HepG2 (cell line): ENCODE data around the gene NFKBIZ. TPM values are rescaled to one million over a fixed set of nuclear protein-coding genes. Genes with fewer than 3 reads are reported as not detected.

Experiments
- ATAC-seq: fragments of 200-7000 bp; cut with Tn5 transposase; 3 replicates; pipeline ENCODE4 v1.9.1; 2020; ENCODE audit warnings: mild to moderate bottlenecking, moderate library complexity
- BruUV-seq: library from RNA; stranded (reverse); fragments of 400-500 nt; replicated peaks from 2 replicates; lab custom pipeline; 2021; lab: Mats Ljungman, UMichigan
- CTCF ChIA-PET: fragments of 300-600 bp; formaldehyde crosslinking; extraction: SDS; loops from one replicate; lab custom pipeline; 2021; ENCODE audit warnings: low total read pairs, inconsistent platforms, low intra/inter-chr PET ratio; lab: Yijun Ruan, JAX
- POLR2A ChIA-PET: fragments of 350-600 bp; sonication (Branson Sonifier 250); formaldehyde crosslinking; loops from one replicate; lab custom pipeline; 2020; ENCODE audit warnings: antibody characterized with exemption, inconsistent platforms; lab: Yijun Ruan, JAX
- DNase-seq: peaks from one replicate; pipeline ENCODE4 v3.0.0-alpha.2; 2015; ENCODE audit warnings: low spot score
- FAIRE-seq: peaks from 3 replicates; lab custom pipeline; 2011; peaks lifted over from hg19 to GRCh38; lab: Jason Lieb, UNC
- H2AFZ ChIP-seq: one replicate; pipeline ENCODE4 v1.6.1; 2011; ENCODE audit warnings: low read length, inconsistent platforms
- H3K27ac ChIP-seq: fragments of 300-600 bp; 3 replicates; pipeline ENCODE4 v1.8.0; 2011; ENCODE audit warnings: mixed run types, mild to moderate bottlenecking, mixed read lengths, low read length, inconsistent platforms; ENCODE audit not compliant: insufficient read depth; ENCODE audit errors: extremely low read length
- H3K27me3 ChIP-seq, 2 experiments: fragments of 200-600 bp in 1 of 2; 2 replicates in 1 of 2; 3 replicates in 1 of 2; pipeline versions ENCODE4 v1.6.0 to v1.8.0; 2011; ENCODE audit warnings: low read length in 2 of 2, mild to moderate bottlenecking in 2 of 2, moderate library complexity in 2 of 2, inconsistent platforms in 1 of 2; ENCODE audit not compliant: insufficient read depth in 2 of 2, control insufficient read depth in 1 of 2
- H3K36me3 ChIP-seq, 2 experiments: fragments of 200-600 bp in 1 of 2; replicated peaks in 1 of 2; 2 replicates in 1 of 2; 3 replicates in 1 of 2; pipeline versions ENCODE4 v1.5.1 to v1.8.0; 2011; ENCODE audit warnings: low read length in 2 of 2, inconsistent platforms in 1 of 2; ENCODE audit not compliant: insufficient read depth in 2 of 2, control insufficient read depth in 1 of 2
- H3K4me1 ChIP-seq: 2 replicates; pipeline ENCODE4 v1.5.1; 2012; ENCODE audit warnings: low read length, inconsistent platforms; ENCODE audit not compliant: insufficient read depth
- H3K4me2 ChIP-seq: 2 replicates; pipeline ENCODE4 v1.6.0; 2011; ENCODE audit warnings: low read depth, low read length, inconsistent platforms
- H3K4me3 ChIP-seq, 3 experiments: fragments of 200-600 bp in 1 of 3; sonication (generic), shearing (Covaris generic) in 1 of 3; replicated peaks in 1 of 3; 2 replicates each; pipeline ENCODE4 v1.5.1; 2011 to 2016; ENCODE audit warnings: low read length in 3 of 3, inconsistent platforms in 2 of 3, low read depth in 2 of 3, mild to moderate bottlenecking in 2 of 3, control low read depth in 1 of 3, mixed read lengths in 1 of 3; ENCODE audit not compliant: insufficient read depth in 1 of 3
- H3K79me2 ChIP-seq: one replicate; pipeline ENCODE4 v1.6.1; 2011; ENCODE audit warnings: low read length, inconsistent platforms; ENCODE audit not compliant: insufficient read depth
- H3K9ac ChIP-seq: 2 replicates; pipeline ENCODE4 v1.6.0; 2011; ENCODE audit warnings: mild to moderate bottlenecking, low read depth, low read length, inconsistent platforms; ENCODE audit not compliant: insufficient read depth
- H3K9me3 ChIP-seq: 2 replicates; pipeline ENCODE4 v1.5.1; 2012; ENCODE audit warnings: mild to moderate bottlenecking, low read length
- H4K20me1 ChIP-seq: 2 replicates; pipeline ENCODE4 v1.6.0; 2011; ENCODE audit warnings: inconsistent platforms, mild to moderate bottlenecking, low read length, moderate library complexity; ENCODE audit not compliant: insufficient read depth
- EP300 ChIP-seq, 3 experiments: sonication (generic) in 1 of 3; formaldehyde crosslinking in 1 of 3; IDR thresholded peaks; 2 replicates each; pipeline versions ENCODE4 v1.5.1 to v1.6.1; 2011 to 2020; ENCODE audit warnings: low read depth in 2 of 3, low read length in 2 of 3, borderline replicate concordance in 1 of 3, improper control_type of control experiment in 1 of 3, mild to moderate bottlenecking in 1 of 3, missing genetic modification reagents in 1 of 3, moderate library complexity in 1 of 3
- IRF2 ChIP-seq: IDR thresholded peaks from 2 replicates; pipeline ENCODE4 v1.6.1; 2018; ENCODE audit warnings: missing genetic modification reagents, missing compliant biosample characterization
- PHB2 ChIP-seq: fragments of 450-650 bp; IDR thresholded peaks from 2 replicates; pipeline ENCODE4 v1.6.1; 2018; ENCODE audit not compliant: partially characterized antibody
- SNAPC5 ChIP-seq: sonication (generic); formaldehyde crosslinking; IDR thresholded peaks from 2 replicates; pipeline ENCODE4 v1.8.1; 2023; ENCODE audit warnings: mild to moderate bottlenecking, missing genetic modification reagents, borderline replicate concordance
- THRA ChIP-seq: sonication (generic); formaldehyde crosslinking; IDR thresholded peaks from 2 replicates; pipeline ENCODE4 v1.4.0; 2020; ENCODE audit warnings: missing genetic modification reagents, borderline replicate concordance
- ZBTB34 ChIP-seq: sonication (generic); formaldehyde crosslinking; IDR thresholded peaks from 2 replicates; pipeline ENCODE4 v1.8.0; 2022; ENCODE audit warnings: mild to moderate bottlenecking, missing genetic modification reagents
- ZBTB4 ChIP-seq: sonication (generic); formaldehyde crosslinking; IDR thresholded peaks from 2 replicates; pipeline ENCODE4 v1.4.0; 2020; ENCODE audit warnings: missing genetic modification reagents, mild to moderate bottlenecking, borderline replicate concordance
- ZNF124 ChIP-seq: sonication (generic); formaldehyde crosslinking; IDR thresholded peaks from 2 replicates; pipeline ENCODE4 v1.4.0; 2020; ENCODE audit warnings: missing genetic modification reagents
- ZNF354B ChIP-seq: sonication (generic); formaldehyde crosslinking; IDR thresholded peaks from 2 replicates; pipeline ENCODE4 v1.8.0; 2022; ENCODE audit warnings: mild to moderate bottlenecking, missing genetic modification reagents
- ZNF530 ChIP-seq: sonication (generic); formaldehyde crosslinking; IDR thresholded peaks from 2 replicates; pipeline ENCODE4 v1.5.0; 2020; ENCODE audit warnings: low read depth, mild to moderate bottlenecking, missing genetic modification reagents
- ZNF761 ChIP-seq: sonication (generic); formaldehyde crosslinking; conservative IDR thresholded peaks from 2 replicates; pipeline ENCODE4 v1.4.0; 2020; ENCODE audit warnings: mild to moderate bottlenecking, missing genetic modification reagents
- WGBS: methylation state at CpG from one replicate; pipeline ENCODE4 v1.1.6; 2017; ENCODE audit warnings: low lambda C conversion rate; 5-methylcytosine and 5-hydroxymethylcytosine counted together
- in situ Hi-C: cut with HindIII; loops from 2 replicates; pipeline ENCODE4 v1.10.0; 2017; ENCODE audit warnings: low pct_unique_long_range_greater_than_20kb; ENCODE audit not compliant: extremely low pct_ligation_motif_present
- intact Hi-C: fragments of 100-400 bp; cut with micrococcal nuclease; formaldehyde crosslinking; loops from one replicate; pipeline ENCODE4 v1.10.0; 2022; ENCODE audit not compliant: unreplicated experiment
- polyA plus RNA-seq, 8 experiments: library from polyadenylated mRNA; depleted of rRNA in 3 of 8; stranded (reverse) in 7 of 8; unstranded in 1 of 8; fragments of >200 nt; fragmentation: Illumina TruSeq in 4 of 8; extraction: Trizol in 4 of 8; gene quantifications; 2 replicates each; pipeline versions ENCODE4 v1.2.1 to v1.2.3, GENCODE V29; 2011 to 2016; ENCODE audit warnings: low read depth in 4 of 8, missing spikeins in 1 of 8, mixed read lengths in 1 of 8; ENCODE audit not compliant: insufficient read depth in 1 of 8
- total RNA-seq, 5 experiments: library from RNA; depleted of rRNA; stranded (reverse); fragments of >200 nt; fragmentation: Illumina TruSeq; extraction: Trizol; gene quantifications; 2 replicates each; pipeline ENCODE4 v1.2.3, GENCODE V29; 2016; ENCODE audit warnings: low read depth in 1 of 5

NFKBIZ gene
- total and polyA plus RNA-seq, 2 of the 13 experiments (the other 11 are each of a cell fraction or from before 2014, with no cell fraction given), result 25.9 to 60.6 TPM

GRCh38 chr3:101845425-101845824 lies 3.9 kb upstream of the NFKBIZ start:
- Histone ChIP-seq H4K20me1 (peaks cover 6% of the 10 kb centered on the region), H2AFZ (no peak overlapping the region), H3K4me3 (no peak overlapping the region), H3K9me3 (no peaks in the 10 kb centered on the region), H3K27ac (no peak overlapping the region), H3K79me2 (peaks cover 10% of the 10 kb centered on the region), H3K4me1 (peaks cover 21% of the 10 kb centered on the region), H3K36me3 (no peaks in the 10 kb centered on the region), H3K4me2 (no peak overlapping the region), H3K27me3 (no peaks in the 10 kb centered on the region; a peak in 1 of 5 replicates), H3K9ac (no peak overlapping the region)
- no peak for TF ChIP-seq ZNF124 (CRISPR knock-in tag)
- 98% methylated on average over 2 of the region's 2 CpGs for WGBS
- ATAC-seq, result no peak
- in situ Hi-C loops (no loop called here), intact Hi-C loops (loop anchor here (5.0 kb wide), 1 partner anchor 33 kb away; no protein-coding TSS in a partner anchor)
- CTCF ChIA-PET, result no interaction called here
- BruUV-seq, result no TSS peak
- POLR2A ChIA-PET, result interaction anchor here (0.9 kb wide), 1 partner anchor 18 kb away, joined by 3 read pairs; no protein-coding TSS in a partner anchor
- FAIRE-seq, result no peak
- DNase-seq, result no peak

- no peak overlapping the region for H3K27ac ChIP-seq
- no TSS peak for BruUV-seq
- FAIRE-seq, result no peak
- DNase-seq, result no peak
- POLR2A ChIA-PET, result no interaction called here
- peaks cover 22% of the 10 kb centered on the region for H3K79me2 ChIP-seq
- CTCF ChIA-PET, result no interaction called here
- no peak overlapping the region for H3K4me2 ChIP-seq
- in situ Hi-C loops, result no loop called here
- H3K4me3 ChIP-seq, result no peak overlapping the region
- no peak overlapping the region for H3K9ac ChIP-seq
- WGBS, result 100% methylated on average over 2 of the region's 2 CpGs
- H3K27me3 ChIP-seq, result no peaks in the 10 kb centered on the region; a peak in 1 of 5 replicates
- intact Hi-C loops, result loop anchor here (5.0 kb wide), 1 partner anchor 34 kb away; no protein-coding TSS in a partner anchor
- H4K20me1 ChIP-seq, result peaks cover 19% of the 10 kb centered on the region
- peaks cover 0 to 1% of the 10 kb centered on the region in 2 experiments; a peak in 1 of 5 replicates for H3K36me3 ChIP-seq
- no peak overlapping the region for H2AFZ ChIP-seq
- no peak for ATAC-seq
- H3K4me1 ChIP-seq, result peaks cover 30% of the 10 kb centered on the region
- H3K9me3 ChIP-seq, result no peaks in the 10 kb centered on the region
- TF ChIP-seq EP300 (IDR thresholded peaks at IDR 0.05; ENCODE audit: low read depth in 2 of 2, low read length in 2 of 2) (no peak), EP300 (CRISPR knock-in tag; IDR thresholded peaks at IDR 0.05; ENCODE audit: borderline replicate concordance) (no peak), THRA (CRISPR knock-in tag) (no peak), SNAPC5 (CRISPR knock-in tag) (no peak), IRF2 (CRISPR knock-in tag) (no peak), ZBTB34 (CRISPR knock-in tag) (no peak), PHB2 (no peak), ZNF530 (CRISPR knock-in tag) (no peak), ZNF354B (CRISPR knock-in tag) (no peak), ZBTB4 (no peak), ZNF761 (no peak)
Measured at GRCh38 chr3:101846709-101847108, 2.6 kb upstream of the NFKBIZ start.
